HG03066 (cell line): Measurements from ENCODE around the gene PABPN1.

ENCODE experiments used
- ATAC-seq: cut with Tn5 transposase; IDR thresholded peaks from one replicate; pipeline ENCODE4 v1.9.1; 2021; ENCODE audit warnings: low read depth; ENCODE audit not compliant: unreplicated experiment

The PABPN1 gene

GRCh38 chr14:23326491-23327332, 5.5 kb downstream of the PABPN1 start:
- ATAC-seq = no peak

GRCh38 chr14:23327947-23328744, 6.9 kb downstream of the PABPN1 start:
- no peak for ATAC-seq

DNA sequence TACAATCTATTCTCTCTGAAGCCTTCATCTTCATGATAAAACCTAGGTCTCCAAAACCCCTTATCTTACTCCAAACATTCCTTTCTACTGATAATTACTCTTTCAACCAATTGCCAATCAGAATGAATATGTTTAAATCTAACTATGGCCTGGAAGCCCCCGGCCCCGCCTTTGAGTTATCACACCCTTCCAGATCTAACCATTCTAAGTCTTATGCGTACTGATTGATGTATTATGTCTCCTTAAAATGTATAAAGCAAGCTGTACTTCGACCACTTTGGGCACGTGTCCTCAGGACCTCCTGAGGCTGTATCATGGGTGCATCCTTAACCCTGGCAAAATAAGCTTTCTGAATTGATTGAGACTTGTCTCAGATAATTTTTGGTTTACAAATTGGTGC, 14.4 kb downstream of the PABPN1 start:
- ATAC-seq = no peak

DNA sequence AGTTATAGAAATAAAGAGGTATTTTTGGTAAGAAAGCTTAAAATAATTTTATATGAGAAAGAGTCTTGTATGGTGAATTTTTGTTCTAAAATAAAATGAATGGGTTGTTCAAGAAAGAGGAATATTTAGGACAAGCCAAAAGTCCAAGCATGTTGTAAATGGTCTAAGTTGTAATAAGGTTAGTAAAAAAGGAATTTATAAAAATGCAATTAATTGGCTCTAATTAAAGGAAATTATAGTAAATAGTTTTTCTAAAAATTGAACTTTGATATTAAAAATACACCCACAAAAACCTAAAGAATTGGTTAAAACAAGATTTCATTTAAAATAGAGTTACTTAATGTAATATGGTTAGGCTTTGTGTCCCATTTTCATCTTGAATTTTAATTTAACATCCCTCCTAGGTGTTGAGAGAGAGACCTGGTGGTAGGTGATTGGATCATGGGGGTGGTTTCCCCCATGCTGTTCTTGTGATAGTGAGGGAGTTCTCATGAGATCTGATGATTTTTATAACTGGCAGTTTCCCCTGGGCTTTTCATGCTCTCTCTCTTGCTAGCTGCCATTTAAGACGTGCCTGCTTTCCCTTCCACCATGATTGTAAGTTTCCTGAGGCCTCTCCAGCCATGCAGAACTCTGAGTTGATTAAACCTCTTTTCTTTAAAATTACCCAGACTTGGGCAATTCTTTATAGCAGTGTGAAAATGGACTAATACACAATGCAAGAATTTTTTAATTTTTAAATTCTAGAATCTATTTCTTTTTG, 18.4 kb downstream of the PABPN1 start:
- no peak for ATAC-seq

DNA sequence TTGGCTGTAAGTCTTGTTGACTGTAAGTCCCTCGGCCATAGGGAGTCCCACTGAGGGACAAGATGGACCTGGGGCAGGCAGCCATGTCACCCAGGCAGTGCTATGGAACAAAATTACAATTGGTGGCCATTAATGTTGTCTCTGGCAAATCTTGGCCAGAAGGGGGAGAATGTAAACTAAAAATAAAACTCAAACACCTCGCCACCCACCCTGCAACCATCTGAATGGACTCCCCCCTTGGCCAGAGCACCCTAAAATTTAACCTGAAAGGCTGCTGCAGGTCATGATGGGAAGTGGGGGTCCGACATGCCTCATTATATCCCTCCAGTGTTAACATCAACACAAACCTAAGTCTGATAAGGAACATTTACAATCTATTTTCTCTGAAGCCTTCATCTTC, 23.2 kb downstream of the PABPN1 start:
- ATAC-seq = no peak

DNA sequence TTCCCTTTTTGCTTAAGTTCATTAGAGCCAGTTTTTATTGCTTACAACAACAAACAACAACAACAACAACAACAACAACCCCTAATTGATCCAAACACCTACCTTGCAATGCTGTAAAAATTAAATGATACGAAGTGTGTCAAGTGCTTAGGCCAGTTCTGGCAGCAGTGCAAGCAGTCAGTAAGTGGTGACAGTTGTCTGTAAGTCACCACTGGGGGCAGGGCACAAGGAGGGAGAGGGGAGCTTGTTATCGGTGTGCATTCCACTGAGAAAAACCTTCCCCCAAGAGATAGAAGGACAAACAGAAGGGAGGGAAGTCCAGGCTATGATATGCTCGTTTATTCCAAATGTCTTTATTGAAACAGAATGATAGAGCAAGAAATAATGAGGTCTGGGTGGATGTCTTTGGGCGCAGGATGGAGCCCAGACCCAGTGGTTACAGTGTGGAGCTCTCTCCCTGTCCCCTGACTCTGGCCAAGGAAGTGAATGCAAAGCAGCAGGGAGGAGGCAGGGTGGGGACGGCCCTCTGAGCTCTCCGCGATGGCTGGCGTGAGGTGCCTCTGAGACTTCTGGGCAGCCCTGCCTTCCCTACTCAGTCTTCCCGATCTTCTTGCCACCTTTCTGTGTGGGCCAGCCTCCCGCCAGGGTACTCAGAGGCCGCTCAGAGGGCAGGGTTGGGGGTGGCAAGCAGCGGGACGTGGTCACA, 24.9 kb downstream of the PABPN1 start:
- ATAC-seq = no peak

- no peak for ATAC-seq
These were observed 25.6 kb downstream of the PABPN1 start for GRCh38 chr14:23346693-23347405.

- no peak for ATAC-seq
These were observed 26.4 kb downstream of the PABPN1 start for GRCh38 chr14:23347406-23348296.

DNA sequence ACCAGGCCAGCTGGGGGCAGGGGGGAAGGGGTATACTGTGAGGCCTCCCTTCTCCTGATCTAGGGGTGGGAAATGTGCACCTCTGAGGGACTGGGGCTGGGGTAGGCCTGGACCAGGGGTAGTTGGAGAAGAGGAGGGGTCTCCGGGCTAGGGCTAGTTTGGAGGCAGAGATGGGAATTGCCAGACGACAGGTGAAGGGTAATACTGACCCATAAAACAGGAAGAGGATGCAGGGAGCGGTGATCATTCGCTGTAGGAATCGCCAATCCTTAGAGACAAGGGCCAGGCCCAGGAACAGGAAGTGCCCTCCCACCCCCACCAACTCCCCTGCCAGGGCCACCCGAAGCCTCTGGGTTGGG, 27.0 kb downstream of the PABPN1 start:
- no peak for ATAC-seq

GRCh38 chr14:23349156-23349845, 28.0 kb downstream of the PABPN1 start:
- ATAC-seq = no peak

- no peak for ATAC-seq
These were observed 30.6 kb downstream of the PABPN1 start for GRCh38 chr14:23351681-23352505.

- ATAC-seq = no peak
These were observed 31.5 kb downstream of the PABPN1 start, which contains the start of gene SLC22A17 for GRCh38 chr14:23352506-23353432. TSS of gene SLC22A17 (minus strand) at chr14:23352887.

DNA sequence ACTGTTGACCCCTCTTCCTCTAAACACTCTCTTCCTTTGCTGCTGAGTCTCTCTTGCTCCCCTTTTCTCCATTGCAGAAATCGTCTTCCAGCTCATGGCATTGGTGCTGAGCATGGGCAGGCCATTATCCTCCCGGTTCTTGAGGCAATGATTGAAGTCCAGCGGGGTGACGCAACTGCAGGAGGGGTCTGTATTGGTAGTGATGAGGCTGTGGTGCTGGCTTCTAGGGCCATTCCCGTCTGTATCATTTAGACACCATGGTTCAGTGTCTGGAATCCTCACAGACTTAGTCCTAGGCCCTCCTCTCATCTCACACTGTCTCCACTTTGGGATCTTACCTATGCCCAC, 32.1 kb downstream of the PABPN1 start:
- ATAC-seq = no peak

GRCh38 chr14:23354990-23355389, 33.7 kb downstream of the PABPN1 start:
- ATAC-seq = no peak

DNA sequence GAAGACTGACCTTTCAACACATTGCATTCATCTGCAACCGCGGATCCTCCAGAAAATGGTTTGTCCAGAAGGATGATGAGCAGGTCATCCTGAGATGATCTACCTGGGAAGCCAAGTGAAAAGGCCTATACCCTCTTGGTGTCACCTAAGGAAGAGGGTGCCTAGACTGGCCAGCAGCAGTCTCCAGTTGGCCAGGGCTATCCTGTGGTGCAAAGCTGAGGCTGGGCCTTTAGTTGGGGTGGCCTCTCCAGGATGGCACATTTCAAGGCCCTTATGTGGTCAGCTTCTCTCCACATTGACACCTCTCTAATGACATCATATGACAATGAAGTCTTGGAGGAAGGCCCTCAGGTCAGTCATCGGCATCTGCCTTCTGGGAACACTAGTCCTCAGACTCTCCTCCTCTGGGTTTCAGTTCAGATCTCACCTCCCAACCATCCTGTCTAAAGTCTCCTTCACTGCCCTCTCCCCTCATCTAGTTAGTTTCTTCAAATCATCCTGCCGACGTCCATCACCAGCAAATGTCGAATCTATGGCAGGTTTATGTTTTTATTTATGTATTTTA, 34.7 kb downstream of the PABPN1 start:
- no peak for ATAC-seq

- ATAC-seq = no peak
These were observed 35.4 kb downstream of the PABPN1 start for GRCh38 chr14:23356662-23357061.
